MM.1S (cell line): ENCODE data around the gene IRGQ.

Experiments used
- EZH2 ChIP-seq: fragments of 300-600 bp; sonication (generic); optimal IDR thresholded peaks from 2 replicates; pipeline ENCODE3; 2017; ENCODE audit warnings: low read depth, mild to moderate bottlenecking, antibody characterized with exemption, low read length, mixed read lengths
- TF ChIP-seq, protein P1 (sequence below): fragments of 300-600 bp; sonication (generic); IDR thresholded peaks from 2 replicates; pipeline ENCODE4 v1.5.1; 2016; ENCODE audit warnings: antibody characterized with exemption, low read length, mixed read lengths

DNA sequence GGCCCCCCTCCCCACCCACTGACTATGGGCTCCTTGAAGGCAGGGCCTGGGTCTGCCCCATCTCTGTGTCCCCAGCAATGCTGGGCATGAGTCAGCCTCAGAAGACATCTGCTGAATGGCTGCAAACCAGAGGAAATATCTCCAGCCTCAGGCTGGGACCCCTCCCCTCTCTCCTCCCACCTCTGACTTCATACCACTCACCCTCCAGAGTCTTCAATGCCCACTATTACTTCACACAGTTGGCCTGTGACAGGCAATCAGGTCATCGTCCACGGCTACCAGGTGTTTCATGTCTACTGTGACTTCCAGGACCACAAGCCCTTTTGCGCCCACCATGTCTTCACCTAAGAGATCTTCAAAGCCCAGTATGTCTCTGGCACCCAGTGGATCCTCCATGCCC is 15.9 kb upstream of the IRGQ start, which contains the start of gene SRRM5:
- TF ChIP-seq, protein P1, sequence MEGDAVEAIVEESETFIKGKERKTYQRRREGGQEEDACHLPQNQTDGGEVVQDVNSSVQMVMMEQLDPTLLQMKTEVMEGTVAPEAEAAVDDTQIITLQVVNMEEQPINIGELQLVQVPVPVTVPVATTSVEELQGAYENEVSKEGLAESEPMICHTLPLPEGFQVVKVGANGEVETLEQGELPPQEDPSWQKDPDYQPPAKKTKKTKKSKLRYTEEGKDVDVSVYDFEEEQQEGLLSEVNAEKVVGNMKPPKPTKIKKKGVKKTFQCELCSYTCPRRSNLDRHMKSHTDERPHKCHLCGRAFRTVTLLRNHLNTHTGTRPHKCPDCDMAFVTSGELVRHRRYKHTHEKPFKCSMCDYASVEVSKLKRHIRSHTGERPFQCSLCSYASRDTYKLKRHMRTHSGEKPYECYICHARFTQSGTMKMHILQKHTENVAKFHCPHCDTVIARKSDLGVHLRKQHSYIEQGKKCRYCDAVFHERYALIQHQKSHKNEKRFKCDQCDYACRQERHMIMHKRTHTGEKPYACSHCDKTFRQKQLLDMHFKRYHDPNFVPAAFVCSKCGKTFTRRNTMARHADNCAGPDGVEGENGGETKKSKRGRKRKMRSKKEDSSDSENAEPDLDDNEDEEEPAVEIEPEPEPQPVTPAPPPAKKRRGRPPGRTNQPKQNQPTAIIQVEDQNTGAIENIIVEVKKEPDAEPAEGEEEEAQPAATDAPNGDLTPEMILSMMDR = no peak
- TF ChIP-seq EZH2 = no peak
